K562 (cell line): ENCODE results near the gene ZDHHC24. TPM values are rescaled to one million over a fixed set of nuclear protein-coding genes. Genes with fewer than 3 reads are reported as not detected.
A peak's percentile ranks its signal among the peaks of the same experiment; 100 is the strongest.

Source experiments
- ATAC-seq: fragments of 200-7000 bp; cut with Tn5 transposase; 3 replicates; pipeline ENCODE4 v1.9.1; 2020; ENCODE audit warnings: moderate library complexity
- BruUV-seq: library from RNA; stranded (reverse); fragments of 400-500 nt; replicated peaks from 2 replicates; lab custom pipeline; 2021; lab: Mats Ljungman, UMichigan
- CTCF ChIA-PET: fragments of 300-600 bp; formaldehyde crosslinking; extraction: SDS; loops from one replicate; lab custom pipeline; 2021; ENCODE audit warnings: low intra/inter-chr PET ratio; lab: Yijun Ruan, JAX
- POLR2A ChIA-PET: fragments of 300-600, 350-650 bp; sonication (Branson Sonifier 250); formaldehyde crosslinking; extraction: SDS; loops from one replicate; lab custom pipeline; 2021; ENCODE audit warnings: antibody characterized with exemption, inconsistent platforms; lab: Yijun Ruan, JAX
- DNase-seq, 4 experiments: peaks; one replicate each; pipeline versions ENCODE4 v3.0.0 to v3.0.0-alpha.2; 2011 to 2018; ENCODE audit warnings: low spot score in 3 of 4, mixed read lengths in 3 of 4; ENCODE audit errors: extremely low read depth in 1 of 4
- FAIRE-seq: peaks from 2 replicates; lab custom pipeline; 2011; peaks lifted over from hg19 to GRCh38; lab: Jason Lieb, UNC
- H2AFZ ChIP-seq: 2 replicates; pipeline ENCODE4 v1.6.0; 2011; ENCODE audit warnings: low read depth, low read length, control low read depth, inconsistent platforms
- H3K27ac ChIP-seq: fragments of 200-600 bp; 3 replicates; pipeline ENCODE4 v1.8.0; 2011; ENCODE audit warnings: low read depth, mild to moderate bottlenecking, control low read depth, inconsistent platforms, low read length, moderate library complexity, mixed read lengths; ENCODE audit errors: extremely low read depth
- H3K27me3 ChIP-seq, 2 experiments: fragments of 300-600 bp in 1 of 2; 2 replicates in 1 of 2; 3 replicates in 1 of 2; pipeline versions ENCODE4 v1.6.0 to v1.8.0; 2011; ENCODE audit warnings: inconsistent platforms in 2 of 2, low read length in 2 of 2, mild to moderate bottlenecking in 1 of 2, mixed read lengths in 1 of 2, moderate library complexity in 1 of 2; ENCODE audit not compliant: control insufficient read depth in 2 of 2, insufficient read depth in 2 of 2
- H3K36me3 ChIP-seq: fragments of 300-600 bp; 3 replicates; pipeline ENCODE4 v1.8.0; 2011; ENCODE audit warnings: mild to moderate bottlenecking, low read length, inconsistent platforms; ENCODE audit not compliant: control insufficient read depth, insufficient read depth
- H3K4me1 ChIP-seq, 2 experiments: fragments of 200-600 bp in 1 of 2; replicated peaks in 1 of 2; 2 replicates in 1 of 2; 3 replicates in 1 of 2; pipeline versions ENCODE4 v1.5.1 to v1.8.0; 2011; ENCODE audit warnings: inconsistent platforms in 2 of 2, low read length in 2 of 2, mild to moderate bottlenecking in 1 of 2, mixed read lengths in 1 of 2, moderate library complexity in 1 of 2; ENCODE audit not compliant: control insufficient read depth in 2 of 2, insufficient read depth in 2 of 2
- H3K4me2 ChIP-seq: 2 replicates; pipeline ENCODE4 v1.6.1; 2011; ENCODE audit warnings: low read length, control low read depth, inconsistent platforms, mixed read lengths; ENCODE audit not compliant: insufficient read depth
- H3K4me3 ChIP-seq: fragments of 200-600 bp; sonication (generic), shearing (Covaris generic); 2 replicates; pipeline ENCODE4 v1.5.1; 2016; ENCODE audit warnings: control low read depth, inconsistent platforms
- H3K79me2 ChIP-seq: fragments of 200-600 bp; 3 replicates; pipeline ENCODE4 v1.8.0; 2011; ENCODE audit warnings: low read length, inconsistent platforms; ENCODE audit not compliant: control insufficient read depth, insufficient read depth
- H3K9ac ChIP-seq, 2 experiments: 2 replicates each; pipeline versions ENCODE4 v1.6.0 to v1.6.1; 2011; ENCODE audit warnings: low read depth in 2 of 2, low read length in 2 of 2, control low read depth in 1 of 2, inconsistent platforms in 1 of 2, mild to moderate bottlenecking in 1 of 2, mixed read lengths in 1 of 2; ENCODE audit not compliant: insufficient read depth in 1 of 2
- H3K9me1 ChIP-seq: one replicate; pipeline ENCODE4 v1.6.0; 2011; ENCODE audit warnings: inconsistent platforms, mild to moderate bottlenecking, low read length, moderate library complexity; ENCODE audit not compliant: control insufficient read depth, insufficient read depth
- H3K9me3 ChIP-seq: replicated peaks from 2 replicates; pipeline ENCODE4 v1.5.1; 2011; ENCODE audit warnings: low read depth, low read length, inconsistent platforms; ENCODE audit not compliant: control insufficient read depth, insufficient read depth
- H4K20me1 ChIP-seq: replicated peaks from 2 replicates; pipeline ENCODE4 v1.6.1; 2011; ENCODE audit warnings: low read length, inconsistent platforms, mixed read lengths; ENCODE audit not compliant: control insufficient read depth, insufficient read depth
- POLR2G ChIP-seq: fragments of 200-400 bp; formaldehyde crosslinking; IDR thresholded peaks from 2 replicates; pipeline ENCODE4 v1.6.1; 2017; ENCODE audit warnings: low read depth, mild to moderate bottlenecking, antibody characterized with exemption, low read length, moderate library complexity
- USF2 ChIP-seq: sonication (generic); formaldehyde crosslinking; IDR thresholded peaks from 2 replicates; pipeline ENCODE4 v1.5.0; 2020; ENCODE audit warnings: missing genetic modification reagents
- WGBS: fragments of 100-300 bp; shearing (Covaris generic); methylation state at CpG from one replicate; pipeline ENCODE4 v1.1.6; 2016; ENCODE audit warnings: low coverage, mixed read lengths; ENCODE audit not compliant: insufficient coverage; ENCODE audit errors: missing lambda C conversion rate; 5-methylcytosine and 5-hydroxymethylcytosine counted together
- in situ Hi-C: fragments of 300-500 bp; cut with MboI; formaldehyde crosslinking; loops from 4 replicates; pipeline ENCODE4 v1.15.0; 2018; ENCODE audit warnings: inconsistent platforms, mixed read lengths
- intact Hi-C: fragments of 100-400 bp; cut with micrococcal nuclease; formaldehyde crosslinking; loops from 2 replicates; pipeline ENCODE4 v1.14.2; 2022
- polyA plus RNA-seq, 8 experiments: library from polyadenylated mRNA; depleted of rRNA in 4 of 8; stranded (reverse) in 5 of 8; unstranded in 3 of 8; fragments of >200 nt; fragmentation: Nextera tagmentation in 2 of 8; fragmentation: Illumina TruSeq in 1 of 8; extraction: Ambion mirVana in 2 of 8; extraction: Trizol in 1 of 8; gene quantifications; 2 replicates each; pipeline versions ENCODE4 v1.2.1 to v1.2.3, GENCODE V29; 2011 to 2014; ENCODE audit warnings: inconsistent platforms in 1 of 8, missing spikeins in 1 of 8
- total RNA-seq, 7 experiments: library from RNA; depleted of rRNA in 6 of 7; stranded (reverse); fragments of >200 nt in 6 of 7; fragmentation: Illumina TruSeq in 2 of 7; extraction: Trizol in 2 of 7; gene quantifications; 2 replicates each; pipeline versions ENCODE4 v1.2.1 to v1.2.3, GENCODE V29; 2011 to 2021; ENCODE audit warnings: low replicate concordance in 1 of 7

ZDHHC24 gene
- total and polyA plus RNA-seq, 9 of the 15 experiments (the other 6 are each of a cell fraction or from before 2014, with no cell fraction given) = 0.45 to 11.2 (median 2.7) TPM

DNA sequence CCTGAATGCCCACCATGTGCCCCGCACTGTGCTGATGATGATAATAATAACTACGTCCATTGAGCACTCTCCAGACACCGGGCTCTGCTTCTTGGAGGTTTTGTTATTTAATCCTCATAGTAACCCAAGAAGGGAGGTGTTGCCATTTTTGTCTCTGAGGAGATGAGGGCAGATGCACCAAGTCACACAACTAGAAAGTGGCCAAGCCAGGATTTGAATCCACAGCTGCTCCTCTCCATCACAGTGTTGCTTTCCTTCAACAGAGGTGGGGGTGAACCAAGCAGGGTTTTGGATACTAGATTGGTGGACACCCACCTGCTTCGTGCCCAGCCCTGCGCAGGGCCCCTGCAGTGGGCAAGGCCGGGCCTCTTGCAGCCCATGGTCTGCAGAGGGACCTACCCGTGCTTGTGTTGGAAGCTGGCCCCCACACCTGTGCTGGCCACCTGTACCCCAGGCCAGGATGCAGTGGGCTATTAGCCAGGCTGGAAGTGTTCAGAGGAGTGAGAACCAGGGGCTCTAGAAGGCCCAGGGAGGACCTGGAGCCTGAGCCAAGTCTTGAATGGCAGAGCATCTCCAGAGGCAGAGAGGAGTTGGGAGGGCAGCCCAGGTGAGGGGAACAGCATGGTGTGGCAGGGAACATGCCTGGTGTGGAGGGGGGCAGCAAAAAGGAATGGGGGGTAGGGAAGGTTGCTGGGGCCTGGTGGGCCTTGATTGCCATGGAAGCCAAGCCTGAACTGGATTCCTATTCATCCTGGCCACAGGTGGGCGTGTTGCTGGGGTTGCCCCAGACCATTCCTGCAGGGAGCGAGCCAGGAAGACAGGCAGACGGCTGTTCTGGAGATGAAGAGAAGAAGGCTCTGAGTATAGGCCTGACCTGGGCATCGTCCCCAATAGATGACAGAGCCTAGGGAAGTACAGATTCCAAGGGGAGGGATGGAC is 68.3 kb downstream of the ZDHHC24 start:
- FAIRE-seq (no peak), DNase-seq (no peak), ATAC-seq (no peak)
- intact Hi-C loops (no loop called here), in situ Hi-C loops (no loop called here)
- Histone ChIP-seq H4K20me1 (peaks cover 9% of the 10 kb centered on the region; the same call in 1 of the 2 replicates), H3K27ac (no peak overlapping the region), H3K9ac (no peak overlapping the region), H3K9me3 (no peaks in the 10 kb centered on the region), H3K4me3 (no peak overlapping the region), H3K27me3 (no peaks in the 10 kb centered on the region), H3K9me1 (no peaks in the 10 kb centered on the region), H3K36me3 (peaks cover 7% of the 10 kb centered on the region; the same call in 2 of the 3 replicates), H3K4me2 (no peak overlapping the region), H3K4me1 (peaks cover 3 to 34% of the 10 kb centered on the region in 2 experiments; a peak in 4 of 5 replicates), H3K79me2 (peaks cover 12% of the 10 kb centered on the region; the same call in 2 of the 3 replicates), H2AFZ (no peak overlapping the region)
- 71% methylated on average over 11 of the region's 11 CpGs for WGBS
- BruUV-seq = no TSS peak
- TF ChIP-seq POLR2G = peak; percentile 43; the same call in 1 of the 2 replicates
- TF ChIP-seq USF2 (CRISPR knock-in tag) = no peak
- ChIA-PET CTCF (interaction anchor here (2.0 to 4.2 kb wide), 2 partner anchors 70 to 91 kb away, joined by 5 to 50 read pairs; no protein-coding TSS in a partner anchor), POLR2A (no interaction called here)
